Panc1 (cell line): Measurements from ENCODE around the gene SDF4. TPM values are rescaled to one million over a fixed set of nuclear protein-coding genes. Genes with fewer than 3 reads are reported as not detected.

Experiments
- ATAC-seq: fragments of 200-7000 bp; cut with Tn5 transposase; 2 replicates; pipeline ENCODE4 v1.9.1; 2020; ENCODE audit warnings: mild to moderate bottlenecking, moderate library complexity
- BruUV-seq: library from RNA; stranded (reverse); fragments of 400-500 nt; replicated peaks from 2 replicates; lab custom pipeline; 2021; lab: Mats Ljungman, UMichigan
- CTCF ChIA-PET: fragments of 300-600 bp; sonication (Branson Sonifier 250); formaldehyde crosslinking; loops from one replicate; lab custom pipeline; 2022; ENCODE audit warnings: antibody characterized with exemption; lab: Charles Lee
- POLR2A ChIA-PET: fragments of 300-600 bp; sonication (Branson Sonifier 250); formaldehyde crosslinking; loops from one replicate; lab custom pipeline; 2022; ENCODE audit warnings: antibody characterized with exemption; lab: Charles Lee
- DNase-seq: peaks from one replicate; pipeline ENCODE4 v3.0.0-alpha.2; 2010; ENCODE audit warnings: low read depth, low spot score
- H3K27ac ChIP-seq: 2 replicates; pipeline ENCODE4 v1.5.1; 2011; ENCODE audit warnings: mild to moderate bottlenecking, low read length, inconsistent platforms
- H3K27me3 ChIP-seq: fragments of 200-500 bp; sonication (Bioruptor generic); 2 replicates; pipeline ENCODE4 v1.6.0; 2014; ENCODE audit warnings: low read length, inconsistent platforms; ENCODE audit not compliant: control insufficient read depth, insufficient read depth
- H3K36me3 ChIP-seq: fragments of 200-500 bp; sonication (Bioruptor generic); 2 replicates; pipeline ENCODE4 v1.5.1; 2014; ENCODE audit warnings: inconsistent platforms, mild to moderate bottlenecking, low read length, moderate library complexity; ENCODE audit not compliant: control insufficient read depth, insufficient read depth
- H3K4me1 ChIP-seq: 2 replicates; pipeline ENCODE4 v1.5.1; 2011; ENCODE audit warnings: inconsistent platforms, mild to moderate bottlenecking, low read length, moderate library complexity; ENCODE audit not compliant: control insufficient read depth, insufficient read depth
- H3K4me3 ChIP-seq, 2 experiments: 2 replicates each; pipeline ENCODE4 v1.5.1; 2011 to 2012; ENCODE audit warnings: low read depth in 2 of 2, low read length in 2 of 2, mild to moderate bottlenecking in 2 of 2, inconsistent platforms in 1 of 2, moderate library complexity in 1 of 2
- H3K9me3 ChIP-seq: fragments of 200-500 bp; sonication (Bioruptor generic); 2 replicates; pipeline ENCODE4 v1.5.1; 2014; ENCODE audit warnings: low read depth, mild to moderate bottlenecking, inconsistent platforms, low read length, moderate library complexity; ENCODE audit not compliant: control insufficient read depth, insufficient read depth
- CTCF ChIP-seq: fragments of 450-650 bp; IDR thresholded peaks from 2 replicates; pipeline ENCODE4 v1.5.1; 2017; ENCODE audit warnings: mild to moderate bottlenecking
- POLR2AphosphoS5 ChIP-seq: IDR thresholded peaks from 2 replicates; pipeline ENCODE4 v1.6.1; 2012; ENCODE audit warnings: mild to moderate bottlenecking, low read depth, low read length, moderate library complexity
- REST ChIP-seq, 2 experiments: IDR thresholded peaks; 2 replicates each; pipeline ENCODE4 v1.6.1; 2011 to 2012; ENCODE audit warnings: low read depth in 2 of 2, control low read depth in 1 of 2, low read length in 1 of 2, mild to moderate bottlenecking in 1 of 2, moderate library complexity in 1 of 2; ENCODE audit not compliant: insufficient read depth in 1 of 2
- SIN3A ChIP-seq: IDR thresholded peaks from 2 replicates; pipeline ENCODE4 v1.6.1; 2012; ENCODE audit warnings: low read depth, mild to moderate bottlenecking, low read length, moderate library complexity, borderline replicate concordance; ENCODE audit not compliant: insufficient read depth
- TCF7L2 ChIP-seq: IDR thresholded peaks from 2 replicates; pipeline ENCODE4 v1.6.1; 2011; ENCODE audit warnings: mild to moderate bottlenecking, low read depth, low read length, inconsistent platforms
- in situ Hi-C: cut with HindIII; loops from 2 replicates; pipeline ENCODE4 v1.10.0; 2016; ENCODE audit warnings: low sequenced_read_pairs, low pct_unique_long_range_greater_than_20kb
- intact Hi-C: fragments of 100-400 bp; cut with micrococcal nuclease; formaldehyde crosslinking; loops from one replicate; pipeline ENCODE4 v1.10.0; 2022; ENCODE audit not compliant: unreplicated experiment
- total RNA-seq: library from RNA; stranded (reverse); gene quantifications from one replicate; pipeline ENCODE4 v1.2.1, GENCODE V29; 2021; ENCODE audit not compliant: unreplicated experiment

The SDF4 gene
- total RNA-seq, 1 experiment from 2014 or later, result 335 TPM

GRCh38 chr1:1240822-1241587 lies 9.2 kb upstream of the SDF4 start:
- no peaks in the 10 kb centered on the region for H3K9me3 ChIP-seq
- DNase-seq (no peak), ATAC-seq (peak; percentile 17)
- no peak for TF ChIP-seq REST (IDR thresholded peaks at IDR 0.05; ENCODE audit: insufficient read depth in 1 of 2, low read depth in 2 of 2, low read length in 1 of 2)
- no peak for TF ChIP-seq TCF7L2
- TF ChIP-seq CTCF, result no peak
- no peak for TF ChIP-seq POLR2AphosphoS5
- TF ChIP-seq SIN3A, result no peak
- POLR2A ChIA-PET, result no interaction called here
- no peaks in the 10 kb centered on the region for H3K27me3 ChIP-seq
- no peaks in the 10 kb centered on the region for H3K36me3 ChIP-seq
- intact Hi-C loops, result no loop called here
- H3K4me3 ChIP-seq, result peak overlapping the region in 1 of 2 experiments; percentile 11; a peak in 1 of 4 replicates
- no TSS peak for BruUV-seq
- CTCF ChIA-PET, result no interaction called here
- in situ Hi-C loops, result no loop called here
- peak overlapping the region; percentile 78 for H3K27ac ChIP-seq
- peaks cover 76% of the 10 kb centered on the region for H3K4me1 ChIP-seq

GRCh38 chr1:1240348-1240732 lies 8.5 kb upstream of the SDF4 start:
- ATAC-seq (no peak), DNase-seq (no peak)
- H3K27ac ChIP-seq, result peak overlapping the region; percentile 82
- no peaks in the 10 kb centered on the region for H3K27me3 ChIP-seq
- peaks cover 74% of the 10 kb centered on the region for H3K4me1 ChIP-seq
- ChIA-PET CTCF (no interaction called here), POLR2A (no interaction called here)
- H3K36me3 ChIP-seq, result no peaks in the 10 kb centered on the region
- H3K4me3 ChIP-seq, result peak overlapping the region; percentile 11 to 16; a peak in 2 of 4 replicates
- H3K9me3 ChIP-seq, result no peaks in the 10 kb centered on the region
- BruUV-seq, result no TSS peak
- in situ Hi-C loops, result no loop called here
- TF ChIP-seq TCF7L2 (no peak), POLR2AphosphoS5 (no peak), REST (IDR thresholded peaks at IDR 0.05; ENCODE audit: insufficient read depth in 1 of 2, low read depth in 2 of 2, low read length in 1 of 2) (no peak), SIN3A (no peak), CTCF (no peak)
- intact Hi-C loops, result no loop called here
